DMS79 treated with DMSO at 0.1 percent for 48 hours (cell line): ENCODE results near the gene ZNF133.
A peak's percentile ranks its signal among the peaks of the same experiment; 100 is the strongest.
"Not testable (repeated sequence)": the region's sequence is repeated elsewhere in the genome, so short reads cannot be mapped to it uniquely, and the experiment has no call there.

Experiments used
- DNase-seq: peaks from one replicate; lab custom pipeline; 2025; lab: John Stamatoyannopoulos, UW

ZNF133 gene

DNA sequence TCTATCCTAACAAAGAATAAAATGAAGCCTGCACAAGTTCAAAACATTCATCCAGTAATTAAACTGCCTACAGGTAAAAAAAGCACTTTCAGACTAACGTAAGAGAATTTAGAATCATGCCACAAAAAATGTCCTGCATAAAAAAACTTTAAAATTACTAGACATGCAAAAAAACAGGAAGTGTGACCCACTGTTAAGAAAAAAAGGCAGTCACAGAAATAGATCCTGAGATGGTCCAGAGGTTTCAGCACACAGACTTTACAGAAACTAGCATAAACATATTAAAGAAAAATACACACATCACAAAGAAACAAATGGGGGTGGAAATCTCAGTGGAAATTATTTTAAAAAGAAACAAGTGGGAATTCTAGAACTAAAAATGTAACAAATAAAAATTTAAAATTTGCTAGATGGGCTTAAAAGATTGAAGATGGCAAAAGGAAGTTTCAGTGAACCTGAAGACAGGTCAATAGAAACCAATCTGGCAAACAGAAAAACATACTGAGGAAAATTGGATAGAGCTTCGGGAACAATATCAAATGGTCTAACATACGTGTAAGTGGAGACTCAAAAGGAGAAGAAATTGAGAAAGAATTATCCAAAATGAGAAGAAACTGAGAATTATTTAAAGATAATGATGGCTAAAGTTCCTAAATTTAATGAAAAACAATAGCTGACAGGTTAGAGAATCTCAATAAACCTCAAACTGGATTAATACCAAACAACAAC is 3.4 kb upstream of the ZNF133 start:
- no peak for DNase-seq

DNA sequence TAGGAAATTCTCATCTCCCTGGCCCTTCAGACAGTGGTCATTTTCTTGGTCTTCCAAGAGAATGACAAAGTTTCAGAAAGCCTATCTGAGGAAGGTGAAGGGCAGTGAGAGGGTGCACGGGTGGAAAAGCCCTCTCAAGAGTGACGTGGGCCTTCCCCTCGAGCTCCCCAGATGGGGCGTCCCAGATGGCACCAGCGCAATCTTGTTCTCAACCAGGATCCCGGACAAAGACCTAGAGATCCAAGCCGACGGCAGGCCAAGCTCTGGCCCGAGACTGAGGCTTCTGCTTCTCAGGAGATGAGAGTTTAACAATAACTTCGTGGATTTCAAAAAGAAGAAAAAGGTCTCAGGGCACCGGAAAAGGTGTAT is 797 bp upstream of the ZNF133 start:
- no peak for DNase-seq

DNA sequence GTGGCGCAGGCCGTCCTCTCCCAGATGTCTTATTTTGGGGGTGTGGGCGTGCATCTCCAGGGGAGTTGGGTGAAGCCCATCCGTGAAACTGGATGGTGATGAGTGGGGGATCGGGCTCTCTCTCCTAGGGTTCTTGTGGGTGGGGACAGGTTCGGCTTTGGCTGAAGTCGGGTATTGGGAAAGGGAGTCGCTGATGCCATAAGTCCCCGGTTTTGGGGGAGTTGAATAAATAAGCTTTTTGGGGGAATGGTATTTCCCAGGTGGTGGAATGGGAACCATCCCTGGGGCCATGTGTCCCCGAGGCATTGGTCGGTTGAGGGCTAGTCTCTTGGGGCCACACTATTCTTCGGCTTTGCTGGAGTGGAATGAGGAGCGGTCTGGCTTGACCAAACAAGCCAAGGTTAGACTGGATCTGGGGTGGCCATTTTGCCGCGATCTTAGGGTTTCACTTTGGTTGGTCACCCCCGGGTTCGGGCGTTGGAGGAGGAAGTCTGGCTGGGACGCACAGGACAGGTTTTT is 481 bp downstream of the ZNF133 start:
- DNase-seq = peak; percentile 20

DNA sequence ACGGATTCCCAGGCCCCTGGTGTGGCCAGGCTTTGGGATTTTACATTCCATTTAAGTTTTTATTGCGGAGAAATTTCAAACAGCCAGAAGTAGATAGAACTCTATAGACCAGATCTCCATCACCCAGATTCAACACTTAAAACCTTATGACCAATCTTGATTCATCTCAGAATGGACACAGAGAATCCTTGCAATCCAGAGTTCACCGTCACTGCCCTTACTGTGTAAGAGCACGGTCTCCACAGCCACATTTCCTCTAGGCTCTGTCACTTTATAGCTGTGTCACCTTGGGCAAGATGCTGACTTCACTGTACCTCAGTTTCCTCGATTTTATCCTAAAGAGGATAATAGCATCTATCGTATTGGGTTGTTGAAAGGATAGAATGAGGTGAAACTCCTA is 979 bp downstream of the ZNF133 start:
- no peak for DNase-seq

DNA sequence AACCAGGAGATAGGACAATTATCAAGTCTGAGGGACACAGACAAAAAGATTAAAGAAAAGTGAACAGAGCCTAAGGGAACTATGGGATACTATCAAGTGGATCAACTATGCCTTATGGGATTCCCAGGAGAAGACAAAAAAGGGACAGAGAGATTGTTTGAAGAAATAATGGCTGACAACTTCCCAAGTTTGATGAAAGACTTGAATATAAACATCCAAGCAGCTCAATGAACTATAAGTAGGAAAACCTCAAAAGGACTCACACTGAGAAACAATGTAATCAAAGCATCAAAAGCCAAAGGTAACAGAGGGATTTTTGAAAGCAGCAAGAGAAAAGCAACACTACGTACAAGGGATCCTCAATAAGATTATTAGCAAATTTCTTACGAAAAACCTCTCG is 11.0 kb downstream of the ZNF133 start:
- DNase-seq = no peak

DNA sequence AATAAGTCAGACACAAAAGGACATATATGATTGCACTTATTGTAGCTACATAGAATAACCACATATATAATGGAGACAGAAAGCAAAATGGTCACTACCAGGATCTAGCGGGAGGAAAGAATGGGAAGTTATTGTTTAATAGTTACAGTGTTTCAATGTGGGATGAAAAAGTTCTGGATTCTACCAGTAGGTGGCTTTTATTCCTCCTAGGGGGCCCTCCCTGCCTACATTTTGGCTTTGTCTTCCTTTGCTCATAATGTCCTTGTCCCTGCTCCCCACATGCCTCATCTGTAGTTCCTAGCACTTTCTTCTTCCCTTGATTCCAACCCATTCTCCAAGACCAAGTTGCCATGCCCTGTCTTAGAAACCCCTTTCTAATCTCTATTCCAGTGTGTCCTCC is 16.3 kb downstream of the ZNF133 start:
- DNase-seq = no peak

DNA sequence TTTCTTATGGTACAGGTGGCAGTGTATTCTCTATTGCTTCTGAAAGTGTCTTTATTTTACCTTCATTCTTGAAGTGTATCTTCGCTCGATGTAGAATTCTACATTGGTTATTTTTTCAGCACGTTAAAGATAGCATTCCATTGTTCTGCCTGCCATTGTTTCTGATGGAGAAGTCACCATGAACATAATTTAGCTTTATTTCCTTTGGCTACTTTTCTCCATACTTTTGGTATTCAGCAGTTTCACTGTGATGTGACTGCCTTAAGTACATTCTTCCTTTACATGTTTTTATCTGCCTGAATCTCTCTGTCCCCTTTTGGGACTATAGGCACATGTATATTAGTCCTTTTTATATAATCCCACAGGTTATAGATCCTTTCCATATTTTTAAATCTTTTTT is 19.0 kb downstream of the ZNF133 start:
- no peak for DNase-seq

DNA sequence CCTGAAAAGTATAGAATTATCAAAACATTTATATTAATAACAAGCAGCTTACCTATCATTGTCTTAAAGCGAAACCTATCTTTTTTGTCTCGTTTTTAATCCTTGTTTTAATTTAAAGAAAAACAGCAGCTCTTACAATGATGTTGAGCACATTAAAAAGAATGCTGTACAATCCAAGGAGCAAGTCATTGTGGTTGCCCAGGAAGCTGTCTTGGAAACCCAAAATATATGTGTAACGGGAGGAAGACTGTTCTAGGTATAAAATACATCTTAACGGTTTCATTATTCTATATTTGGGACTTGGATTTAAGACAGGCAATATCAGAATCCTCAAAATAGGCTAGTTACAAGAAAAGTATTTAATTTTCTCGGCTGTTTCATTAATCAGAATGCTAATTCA is 21.7 kb downstream of the ZNF133 start:
- DNase-seq = no peak

DNA sequence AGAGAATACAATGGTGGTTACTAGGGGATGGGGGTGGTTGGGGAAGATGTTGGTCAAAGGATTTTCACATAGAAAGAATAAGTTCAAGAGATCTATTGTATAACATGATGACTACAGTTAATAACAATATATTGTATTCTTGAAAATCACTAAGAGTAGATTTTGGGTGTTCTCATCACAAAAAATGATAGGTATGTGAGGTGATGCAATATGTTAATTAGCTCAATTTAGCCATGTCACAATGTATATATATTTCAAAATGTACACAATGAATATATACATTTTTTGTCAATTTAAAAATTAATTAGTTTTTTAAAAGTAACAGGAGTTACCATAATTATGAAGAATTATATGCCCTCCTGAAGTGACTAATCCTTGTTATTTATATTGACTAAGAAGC is 22.3 kb downstream of the ZNF133 start:
- no peak for DNase-seq

DNA sequence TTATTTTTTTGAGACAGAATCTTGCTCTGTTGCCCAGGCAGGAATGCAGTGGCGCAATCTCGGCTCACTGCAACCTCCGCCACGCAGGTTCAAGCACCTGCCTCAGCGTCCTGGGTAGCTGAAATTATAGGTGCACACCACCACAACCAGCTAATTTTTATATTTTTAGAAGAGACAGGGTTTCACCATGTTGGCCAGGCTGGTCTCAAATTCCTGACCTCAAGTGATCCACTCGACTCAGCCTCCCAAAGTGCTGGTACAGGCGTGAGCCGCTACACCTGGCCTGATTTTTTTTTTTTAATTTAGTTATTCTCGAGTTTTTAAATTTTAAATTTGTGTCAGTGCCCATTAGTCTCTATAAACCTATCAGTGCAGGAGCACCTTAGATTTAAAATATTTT is 24.4 kb downstream of the ZNF133 start:
- no peak for DNase-seq

DNA sequence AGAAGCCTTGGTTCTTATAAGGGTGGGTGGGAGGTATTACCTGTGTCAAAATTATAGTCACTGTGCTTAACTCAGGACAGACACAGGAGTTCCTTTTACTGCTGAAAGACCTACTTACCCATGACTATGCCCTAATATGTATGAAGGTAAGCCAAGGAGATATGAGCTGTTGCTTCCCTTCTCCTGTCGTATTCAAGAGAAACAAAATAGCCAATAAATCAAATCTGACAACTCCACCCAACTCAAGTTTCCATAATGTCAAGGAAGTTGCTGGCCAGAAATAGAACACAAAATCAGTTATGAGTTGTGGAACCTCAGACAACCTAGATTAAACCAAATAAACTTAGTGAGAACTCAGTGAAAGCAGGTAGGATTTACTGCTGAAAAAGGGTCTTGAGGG is 25.1 kb downstream of the ZNF133 start:
- DNase-seq = no peak

DNA sequence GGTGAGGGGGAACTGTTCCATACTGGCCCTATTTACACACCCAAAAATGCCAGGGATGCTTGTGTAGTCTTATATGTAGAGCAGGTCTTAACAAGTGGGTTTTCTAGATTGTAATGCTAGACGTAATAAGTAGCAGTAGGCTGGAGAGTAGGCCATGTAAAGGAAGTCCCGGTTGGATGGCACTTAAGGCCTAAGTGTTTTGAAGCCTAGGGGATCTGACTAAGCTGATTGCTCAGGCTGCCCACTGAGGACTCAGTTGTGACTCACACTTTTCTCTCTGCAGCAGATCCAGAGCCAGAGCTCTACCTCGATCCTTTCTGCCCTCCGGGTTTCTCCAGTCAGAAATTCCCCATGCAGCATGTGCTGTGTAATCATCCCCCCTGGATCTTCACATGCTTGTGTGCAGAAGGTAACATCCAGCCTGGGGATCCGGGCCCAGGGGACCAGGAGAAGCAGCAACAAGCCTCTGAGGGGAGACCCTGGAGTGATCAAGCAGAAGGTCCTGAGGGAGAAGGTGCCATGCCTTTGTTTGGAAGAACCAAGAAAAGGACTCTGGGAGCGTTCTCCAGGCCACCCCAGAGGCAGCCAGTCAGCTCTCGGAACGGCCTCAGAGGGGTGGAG is 26.6 kb downstream of the ZNF133 start:
- no peak for DNase-seq

DNA sequence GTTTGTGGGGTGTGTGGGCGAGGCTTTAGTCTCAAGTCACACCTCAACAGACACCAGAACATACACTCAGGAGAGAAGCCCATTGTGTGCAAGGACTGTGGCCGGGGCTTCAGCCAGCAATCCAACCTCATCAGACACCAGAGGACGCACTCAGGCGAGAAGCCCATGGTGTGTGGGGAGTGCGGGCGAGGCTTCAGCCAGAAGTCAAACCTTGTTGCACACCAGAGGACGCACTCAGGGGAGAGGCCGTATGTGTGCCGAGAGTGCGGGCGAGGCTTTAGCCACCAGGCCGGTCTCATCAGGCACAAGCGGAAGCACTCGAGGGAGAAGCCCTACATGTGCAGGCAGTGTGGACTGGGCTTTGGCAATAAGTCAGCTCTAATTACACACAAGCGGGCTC is 27.8 kb downstream of the ZNF133 start:
- DNase-seq = no peak

DNA sequence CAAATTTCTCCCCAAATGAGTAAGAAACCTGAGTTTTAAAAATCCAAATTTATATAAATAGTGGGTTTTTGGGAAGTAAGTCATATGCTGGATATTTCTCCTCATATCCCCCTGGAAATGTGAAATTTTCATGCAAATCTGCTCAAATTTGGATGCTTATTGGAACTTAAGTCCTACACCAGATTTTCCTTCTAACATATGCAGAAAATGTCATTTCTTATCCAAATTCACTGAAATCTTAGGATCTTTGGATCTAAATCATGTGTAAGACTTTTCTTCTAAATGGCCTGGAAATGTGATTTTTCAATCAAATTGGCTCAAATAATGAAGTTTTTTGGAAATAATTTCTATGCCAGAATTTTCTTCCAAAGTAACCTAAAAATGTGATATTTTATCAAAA is 33.0 kb downstream of the ZNF133 start:
- DNase-seq = no peak

DNA sequence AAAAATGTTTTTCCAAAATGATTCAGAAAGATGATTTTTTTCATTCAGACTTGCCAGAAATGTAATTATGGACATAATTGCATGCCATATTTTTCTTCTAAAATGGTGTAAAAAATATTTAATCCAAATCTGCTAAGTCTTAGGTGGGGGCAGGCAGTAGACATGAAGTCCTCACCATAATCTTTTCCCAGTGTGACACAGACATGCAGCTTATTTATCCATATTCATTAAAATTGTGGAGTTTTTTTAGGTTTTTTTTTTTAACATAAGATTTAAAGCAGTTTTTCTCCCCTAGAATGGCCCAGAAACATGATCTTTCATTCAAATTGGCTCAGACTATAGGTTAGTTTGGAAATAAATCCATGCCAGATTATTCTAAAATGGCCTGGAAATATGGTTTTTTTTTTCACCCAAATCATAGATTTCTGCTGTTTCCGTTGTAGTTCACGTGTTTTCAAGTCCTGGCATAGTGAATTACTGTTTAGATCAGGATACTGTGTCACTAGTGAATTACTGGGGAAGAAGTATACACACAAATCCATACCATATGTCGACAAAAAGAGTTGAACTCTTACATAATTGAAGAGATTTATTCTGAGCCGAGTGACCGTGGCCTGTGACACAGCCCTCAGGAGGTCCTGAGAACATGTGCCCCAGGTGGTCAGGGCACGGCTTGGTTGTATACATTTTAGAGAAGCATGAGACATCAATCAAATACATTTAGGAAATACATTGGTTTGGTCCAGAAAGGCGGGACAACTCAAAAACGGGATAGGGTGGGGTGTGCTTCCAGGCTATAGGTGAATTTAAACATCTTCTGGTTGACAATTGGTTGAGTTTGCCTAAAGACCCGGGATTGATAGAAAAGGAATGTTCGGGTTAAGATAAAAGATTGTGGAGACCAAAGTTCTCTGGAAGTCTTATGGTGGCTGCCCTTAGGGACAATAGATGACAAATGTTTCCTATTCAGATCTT is 33.9 kb downstream of the ZNF133 start:
- DNase-seq = no peak

DNA sequence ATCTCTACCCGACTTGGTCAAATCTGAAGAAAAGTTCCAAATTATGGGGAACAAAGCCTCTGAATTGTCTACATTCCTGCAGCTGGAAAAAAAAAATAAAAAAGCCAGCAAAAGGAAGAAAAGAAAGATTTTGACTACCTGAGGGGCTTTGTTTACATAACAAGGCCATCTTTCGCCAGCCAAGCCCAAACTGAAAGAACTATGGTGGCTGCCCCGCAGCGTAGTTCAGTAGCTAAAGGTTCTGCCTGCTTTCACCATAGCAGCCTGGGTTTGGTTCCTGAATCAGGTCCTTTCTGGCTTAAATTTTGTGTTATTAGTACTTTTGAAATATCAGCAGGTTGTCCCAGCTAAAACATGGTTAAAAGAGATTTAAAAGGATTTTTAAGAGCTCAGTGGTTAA is 35.4 kb downstream of the ZNF133 start:
- DNase-seq = no peak

DNA sequence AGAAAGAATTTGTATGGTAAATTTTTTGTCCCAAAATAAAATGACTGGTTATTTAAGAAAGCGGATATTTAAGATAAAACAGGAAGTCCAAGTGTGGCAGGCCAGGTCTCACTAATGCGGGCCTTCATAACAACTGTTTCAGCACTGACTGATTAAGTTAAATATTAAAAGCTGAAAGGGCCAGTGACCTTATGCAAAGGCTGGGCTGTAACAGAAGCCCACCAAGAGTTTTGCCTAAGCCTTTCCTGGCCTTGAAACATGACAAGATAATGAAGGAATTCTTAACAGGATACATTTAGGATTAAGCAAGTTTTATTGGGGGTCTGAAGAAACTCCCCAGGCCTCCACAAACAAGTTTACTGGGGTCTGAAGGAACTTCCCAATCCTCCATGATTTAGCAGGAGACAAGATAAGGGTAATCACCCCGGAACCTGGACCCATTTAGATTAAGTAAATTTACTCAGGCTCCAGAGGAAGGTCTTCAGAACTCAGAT is 36.3 kb downstream of the ZNF133 start:
- DNase-seq = no peak

DNA sequence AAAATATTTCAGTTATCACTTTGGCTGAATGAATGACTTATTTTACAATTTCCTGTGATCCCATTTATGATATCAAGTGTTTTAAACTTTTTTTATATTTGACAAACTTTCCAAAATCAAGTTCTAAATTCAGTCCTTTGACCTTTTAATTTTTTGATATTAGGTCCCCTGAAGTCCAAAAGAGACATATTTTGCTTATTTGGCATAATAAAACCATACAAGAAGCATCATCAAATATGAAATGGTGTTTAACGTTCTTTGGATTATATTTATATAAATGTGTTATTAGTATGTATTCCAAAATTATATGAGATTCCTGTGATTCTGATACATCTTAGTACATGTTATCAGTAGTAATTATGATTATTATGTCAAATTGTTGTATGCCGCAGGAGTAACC is 38.7 kb downstream of the ZNF133 start:
- no peak for DNase-seq

DNA sequence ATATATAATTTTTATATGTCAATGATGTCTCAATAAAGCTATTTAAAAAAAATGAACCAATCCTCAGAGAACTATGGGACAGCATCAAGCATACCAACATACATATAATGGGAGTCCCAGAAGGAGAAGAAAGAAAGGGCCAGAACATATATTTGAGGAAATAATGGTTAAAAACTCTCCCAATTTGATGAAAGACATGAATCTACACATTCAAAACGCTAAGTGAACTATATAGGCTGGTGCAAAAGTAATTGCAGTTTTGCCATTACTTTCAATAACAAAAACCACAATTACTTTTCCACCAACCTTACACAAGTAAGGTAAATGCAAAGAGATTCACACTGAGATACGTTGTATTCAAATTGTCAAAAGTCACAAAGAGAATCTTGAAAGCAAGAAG is 43.4 kb downstream of the ZNF133 start:
- DNase-seq = no peak

DNA sequence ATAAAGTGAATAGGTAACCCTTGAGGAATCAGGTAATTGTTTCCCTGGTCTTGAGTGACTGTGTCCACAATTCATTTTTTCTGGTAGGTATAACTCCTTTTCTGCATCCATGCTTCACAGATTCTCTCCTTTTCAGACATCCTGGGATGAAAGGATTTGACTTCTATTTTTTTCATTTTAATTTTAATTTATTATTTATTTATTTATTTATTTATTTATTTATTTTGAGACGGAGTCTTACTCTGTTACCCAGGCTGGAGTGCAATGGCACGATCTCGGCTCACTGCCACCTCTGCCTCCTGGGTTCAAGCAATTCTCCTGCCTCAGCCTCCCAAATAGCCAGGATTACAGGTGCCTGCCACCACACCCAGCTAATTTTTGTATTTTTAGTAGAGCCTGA is 61.4 kb downstream of the ZNF133 start:
- DNase-seq = not testable (repeated sequence)

DNA sequence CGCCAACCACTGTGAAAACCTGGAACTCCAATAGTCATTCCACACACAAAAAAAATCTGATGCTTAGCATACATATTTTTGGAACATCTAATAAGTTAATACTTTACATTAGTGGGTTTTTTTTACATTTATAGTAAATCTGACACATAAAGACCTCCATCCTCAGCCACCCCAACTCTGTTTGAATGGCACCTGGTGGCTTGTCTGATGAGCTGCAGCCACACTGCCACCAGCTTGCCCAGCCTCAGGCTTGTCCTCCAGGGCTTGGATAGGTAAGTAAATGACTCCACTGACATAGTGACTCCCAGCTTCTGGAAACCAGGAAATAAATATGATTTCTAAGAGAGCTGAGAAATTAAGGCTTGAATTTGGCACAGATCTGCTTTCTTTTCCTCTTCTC is 71.5 kb downstream of the ZNF133 start:
- no peak for DNase-seq

DNA sequence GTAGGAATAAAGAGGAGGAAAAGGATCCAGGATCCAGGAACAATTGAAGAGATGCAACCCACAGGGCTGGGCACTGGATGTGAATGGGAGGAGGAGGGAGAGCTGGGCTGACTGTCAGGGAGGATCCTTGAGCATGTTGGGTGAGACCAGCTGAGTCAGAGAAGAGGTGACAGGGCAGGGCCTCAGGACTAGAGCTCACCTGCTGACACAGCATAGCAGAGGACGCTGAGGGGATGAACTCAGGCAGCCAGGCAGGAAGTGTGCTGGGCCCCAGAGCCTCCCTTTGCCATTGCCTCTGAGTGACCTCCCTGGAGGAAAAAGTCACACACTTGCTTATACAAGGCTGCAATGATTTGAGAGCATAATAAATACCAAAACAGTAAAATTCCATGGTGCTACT is 72.3 kb downstream of the ZNF133 start:
- no peak for DNase-seq

DNA sequence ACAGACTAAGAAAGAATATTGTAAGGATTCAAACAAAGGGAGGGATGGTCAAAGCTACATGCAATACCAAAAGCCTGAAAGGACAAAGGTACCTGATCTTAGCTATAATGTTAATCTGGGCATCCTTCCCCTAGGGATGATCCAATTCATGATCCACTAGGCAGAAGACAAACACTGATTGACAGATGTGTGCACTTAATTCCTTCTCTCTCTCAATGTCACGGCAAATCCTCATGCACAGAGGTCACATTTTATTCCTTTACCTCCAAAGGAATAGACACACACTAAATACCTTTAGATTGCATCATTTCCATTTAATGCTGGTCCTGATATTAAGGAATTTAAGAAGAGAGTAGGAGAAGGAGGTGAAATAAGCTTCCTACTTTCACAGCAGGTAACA is 73.4 kb downstream of the ZNF133 start:
- DNase-seq = no peak
